ENCODE measurements around the gene PTGR3. TPM values are rescaled to one million over a fixed set of nuclear protein-coding genes. Genes with fewer than 3 reads are reported as not detected.

Gene PTGR3
- total and polyA plus RNA-seq, 8 donors: 7.2 to 23.0 (median 18.1) TPM

DNA sequence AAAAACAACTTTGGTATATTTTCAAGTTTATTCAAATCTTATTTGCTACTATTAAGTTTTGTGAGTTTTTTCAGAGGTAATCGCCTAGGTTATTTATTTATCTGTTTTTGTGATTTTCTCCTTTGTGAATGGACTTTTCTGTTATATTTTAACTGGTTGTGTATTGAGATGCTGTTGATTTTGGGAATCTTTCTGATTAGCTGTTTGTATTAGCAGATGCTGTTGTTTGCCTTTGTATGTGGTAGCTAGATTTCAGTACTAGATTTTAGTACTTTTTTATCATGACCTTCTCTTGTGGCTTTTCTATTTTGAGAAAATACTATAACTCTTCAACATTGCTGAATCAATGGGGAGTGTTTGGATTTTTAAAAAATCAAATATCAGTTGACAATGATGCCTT is 44.1 kb upstream of the PTGR3 start:
- 49 to 70% methylated on average over 1 of the region's 1 CpG for WGBS, 2 donors

DNA sequence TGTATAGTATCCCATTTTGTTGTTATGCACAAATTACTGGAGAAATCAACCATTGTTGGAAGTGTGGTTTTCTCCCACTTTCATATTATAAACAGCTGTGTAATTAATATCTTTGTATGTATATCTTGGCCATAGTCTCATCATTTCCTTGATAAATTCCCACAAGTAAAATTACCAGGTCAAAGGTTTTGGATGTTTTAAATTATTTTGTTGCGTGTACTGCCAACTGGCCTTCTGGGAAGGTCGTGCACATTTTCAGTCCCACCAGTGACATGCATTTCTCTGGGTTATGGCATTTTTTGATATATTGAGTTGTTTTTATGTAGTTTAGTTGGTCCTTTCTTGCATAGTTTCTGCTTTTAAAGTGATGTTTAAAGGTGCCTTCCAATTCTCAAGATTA is 43.2 kb upstream of the PTGR3 start:
- FAIRE-seq (no peak), ATAC-seq (no peak), DNase-seq (no peak)
- no peaks in the 10 kb centered on the region for H3K9me3 ChIP-seq
- H3K4me3 ChIP-seq: no peak overlapping the region
- WGBS, 2 donors: 68 to 69% methylated on average over 2 of the region's 2 CpGs
- H3K36me3 ChIP-seq: no peaks in the 10 kb centered on the region
- H3K27me3 ChIP-seq: no peaks in the 10 kb centered on the region
- H3K4me1 ChIP-seq: peaks cover 4 to 22% (median 6%) of the 10 kb centered on the region in 3 donors
- no peak overlapping the region for H3K27ac ChIP-seq
- TF ChIP-seq, protein P1, sequence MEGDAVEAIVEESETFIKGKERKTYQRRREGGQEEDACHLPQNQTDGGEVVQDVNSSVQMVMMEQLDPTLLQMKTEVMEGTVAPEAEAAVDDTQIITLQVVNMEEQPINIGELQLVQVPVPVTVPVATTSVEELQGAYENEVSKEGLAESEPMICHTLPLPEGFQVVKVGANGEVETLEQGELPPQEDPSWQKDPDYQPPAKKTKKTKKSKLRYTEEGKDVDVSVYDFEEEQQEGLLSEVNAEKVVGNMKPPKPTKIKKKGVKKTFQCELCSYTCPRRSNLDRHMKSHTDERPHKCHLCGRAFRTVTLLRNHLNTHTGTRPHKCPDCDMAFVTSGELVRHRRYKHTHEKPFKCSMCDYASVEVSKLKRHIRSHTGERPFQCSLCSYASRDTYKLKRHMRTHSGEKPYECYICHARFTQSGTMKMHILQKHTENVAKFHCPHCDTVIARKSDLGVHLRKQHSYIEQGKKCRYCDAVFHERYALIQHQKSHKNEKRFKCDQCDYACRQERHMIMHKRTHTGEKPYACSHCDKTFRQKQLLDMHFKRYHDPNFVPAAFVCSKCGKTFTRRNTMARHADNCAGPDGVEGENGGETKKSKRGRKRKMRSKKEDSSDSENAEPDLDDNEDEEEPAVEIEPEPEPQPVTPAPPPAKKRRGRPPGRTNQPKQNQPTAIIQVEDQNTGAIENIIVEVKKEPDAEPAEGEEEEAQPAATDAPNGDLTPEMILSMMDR (IDR thresholded peaks at IDR 0.05): no peak
- intact Hi-C loops (cut with DNase I): no loop called here

More for the DNA sequence above, 44.1 kb upstream of the PTGR3 start:
- no peak for DNase-seq
- Histone ChIP-seq H3K4me3 (no peak overlapping the region), H3K27me3 (no peaks in the 10 kb centered on the region), H3K27ac (no peak overlapping the region), H3K36me3 (no peaks in the 10 kb centered on the region), H3K9me3 (no peaks in the 10 kb centered on the region), H3K4me1 (peaks cover 4 to 25% (median 6%) of the 10 kb centered on the region in 3 donors)
- ATAC-seq: no peak
- TF ChIP-seq, protein P1 (IDR thresholded peaks at IDR 0.05): no peak
- intact Hi-C loops (cut with DNase I): no loop called here
- no peak for FAIRE-seq

DNA sequence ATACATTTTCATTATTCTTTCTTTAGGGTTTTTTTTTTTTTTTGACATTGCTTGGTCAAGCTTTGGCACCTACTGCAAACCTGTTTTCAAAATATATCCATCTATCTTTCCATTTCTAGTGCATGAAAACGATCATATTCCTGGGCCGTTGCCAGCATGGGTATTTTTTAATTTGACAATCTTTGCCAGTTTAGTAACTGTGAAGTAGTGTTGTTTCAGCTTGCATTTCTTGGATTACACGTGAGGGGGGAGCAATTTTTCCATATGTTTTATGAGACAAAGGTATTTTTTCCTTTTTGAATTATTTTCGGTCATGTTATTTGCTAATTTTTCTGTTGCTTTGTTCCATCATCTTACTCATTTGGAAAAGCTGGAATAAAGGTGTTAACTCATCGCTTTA is 42.5 kb upstream of the PTGR3 start:
- Histone ChIP-seq H3K4me1 (peaks cover 4 to 25% (median 6%) of the 10 kb centered on the region in 3 donors), H3K36me3 (no peaks in the 10 kb centered on the region), H3K27me3 (no peaks in the 10 kb centered on the region), H3K9me3 (no peaks in the 10 kb centered on the region), H3K4me3 (no peak overlapping the region), H3K27ac (no peak overlapping the region)
- ATAC-seq (no peak), DNase-seq (no peak), FAIRE-seq (no peak)
- TF ChIP-seq, protein P1 (IDR thresholded peaks at IDR 0.05): no peak
- 65 to 67% methylated on average over 5 of the region's 5 CpGs for WGBS, 2 donors
- intact Hi-C loops (cut with DNase I): no loop called here

DNA sequence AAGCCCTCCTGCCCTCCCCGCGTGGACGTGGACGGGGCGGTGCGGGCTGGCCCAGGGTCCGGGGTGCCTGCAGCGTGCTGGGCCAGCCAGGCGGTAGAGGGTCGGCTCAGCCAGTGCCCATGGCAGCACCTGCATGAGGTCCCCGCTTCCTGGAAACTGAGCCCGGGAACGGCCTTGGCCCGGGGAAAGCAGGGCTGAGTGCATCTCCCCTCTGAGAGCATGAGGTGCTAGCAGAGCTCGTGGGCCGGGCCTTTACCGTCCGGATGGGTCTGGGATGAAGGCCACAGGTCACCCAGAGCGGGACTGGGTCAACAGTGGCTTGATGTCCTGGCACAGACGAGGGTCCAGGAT is 41.5 kb upstream of the PTGR3 start:
- Histone ChIP-seq H3K36me3 (no peaks in the 10 kb centered on the region), H3K27me3 (no peaks in the 10 kb centered on the region), H3K4me1 (peaks cover under 1 to 25% (median 6%) of the 10 kb centered on the region in 3 donors), H3K4me3 (no peak overlapping the region), H3K27ac (no peak overlapping the region), H3K9me3 (no peaks in the 10 kb centered on the region)
- TF ChIP-seq, protein P1 (IDR thresholded peaks at IDR 0.05): no peak
- ATAC-seq (no peak), FAIRE-seq (no peak), DNase-seq (peak in 1 of 6 donors; percentile 69)
- intact Hi-C loops (cut with DNase I): no loop called here
- 94 to 95% methylated on average over 18 to 20 of the region's 20 CpGs for WGBS, 2 donors

DNA sequence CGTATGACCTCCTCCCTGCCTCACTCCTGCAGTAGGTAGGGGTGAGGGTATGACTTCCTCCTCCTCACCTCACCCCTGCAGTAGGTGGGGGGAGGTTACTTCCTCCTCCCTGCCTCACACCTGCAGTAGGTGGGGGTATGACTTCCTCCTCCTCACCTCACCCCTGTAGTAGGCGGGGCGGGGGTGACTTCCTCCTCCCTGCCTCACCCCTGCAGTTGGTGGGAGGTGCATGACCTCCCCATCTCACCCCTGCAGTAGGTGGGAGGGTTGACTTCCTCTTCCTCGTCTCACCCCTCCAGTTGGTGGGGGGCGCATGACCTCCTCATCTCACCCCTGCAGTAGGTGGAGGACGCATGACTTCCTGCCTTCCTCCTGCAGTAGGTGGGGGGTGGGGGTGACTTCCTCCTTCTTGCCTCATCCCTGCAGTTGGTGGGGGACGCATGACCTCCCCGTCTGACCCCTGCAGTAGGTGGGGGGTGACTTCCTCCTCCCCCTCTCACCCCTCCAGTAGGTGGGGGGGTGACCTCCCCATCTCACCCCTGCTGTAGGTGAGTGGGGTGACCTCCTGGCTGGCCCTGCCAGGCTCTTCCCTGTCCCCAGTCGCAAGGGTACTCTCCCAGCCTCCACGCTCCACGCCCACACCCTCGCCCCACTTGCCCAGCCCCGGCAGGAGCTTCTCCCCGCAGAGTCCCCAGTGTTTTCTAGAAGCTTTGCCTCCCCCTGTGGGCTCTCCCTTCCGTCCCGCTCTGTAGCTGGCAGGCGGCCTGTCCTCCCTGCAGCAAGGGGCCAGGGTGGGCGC is 40.9 kb upstream of the PTGR3 start:
- no peak overlapping the region for H3K27ac ChIP-seq
- 91 to 92% methylated on average over 18 of the region's 18 CpGs for WGBS, 2 donors
- intact Hi-C loops (cut with DNase I): no loop called here
- H3K4me1 ChIP-seq: peaks cover 0 to 25% (median 6%) of the 10 kb centered on the region in 3 donors
- no peaks in the 10 kb centered on the region for H3K9me3 ChIP-seq
- DNase-seq (peak in 1 of 6 donors; percentile 65), ATAC-seq (no peak), FAIRE-seq (no peak)
- TF ChIP-seq, protein P1 (IDR thresholded peaks at IDR 0.05): no peak
- no peaks in the 10 kb centered on the region for H3K36me3 ChIP-seq
- no peaks in the 10 kb centered on the region for H3K27me3 ChIP-seq
- no peak overlapping the region for H3K4me3 ChIP-seq

Data from pancreas (tissue), 10 donors.